Left cardiac atrium (tissue), 4 donors: Measurements from ENCODE around the gene TEC. TPM values are rescaled to one million over a fixed set of nuclear protein-coding genes. Genes with fewer than 3 reads are reported as not detected.
"Not testable (repeated sequence)": the region's sequence is repeated elsewhere in the genome, so short reads cannot be mapped to it uniquely, and the experiment has no call there.

ENCODE experiments used
- ATAC-seq, 2 donors: fragments of 200-7000 bp; cut with Tn5 transposase; one replicate each; pipeline ENCODE4 v1.9.1; 2020; ENCODE audit warnings: mild to moderate bottlenecking in 2 of 2, moderate library complexity in 2 of 2
- DNase-seq: peaks from one replicate; pipeline ENCODE4 v3.0.0-alpha.2; 2020
- intact Hi-C, 2 donors: fragments of 100-400 bp; cut with DNase I; formaldehyde crosslinking; loops; one replicate each; pipeline versions ENCODE4 v1.14.1 to v1.15.1; 2022 to 2023
- long read RNA-seq: library from polyadenylated mRNA; unstranded; transcript quantifications from one replicate; pipeline ENCODE4 v2.0.0, GENCODE V29; 2021
- total RNA-seq, 2 donors: library from RNA; stranded (reverse); fragmentation: NEBNext Ultra II Directional; extraction: Animal tissue kit (Norgen Biotek cat#: 25700); gene quantifications; one replicate each; pipeline ENCODE4 v1.2.1, GENCODE V29; 2021
- donor health status: DM: no; HTN: yes; CAD: no.
- donor health status: DM: no; HTN: yes; CAD: no; lungs with severe emphysema.
- donor health status: DM: yes; HTN: yes; CAD: no.
- donor health status: Dilated cardiomyopathy.

Gene TEC
- total RNA-seq: 1 to 10 TPM; 1.8 to 2.3 TPM
- long read RNA-seq, partial matches to known transcripts: 0 of 1 reads
- long read RNA-seq, other reads (novel, unspliced or antisense): 1 of 1 reads

DNA sequence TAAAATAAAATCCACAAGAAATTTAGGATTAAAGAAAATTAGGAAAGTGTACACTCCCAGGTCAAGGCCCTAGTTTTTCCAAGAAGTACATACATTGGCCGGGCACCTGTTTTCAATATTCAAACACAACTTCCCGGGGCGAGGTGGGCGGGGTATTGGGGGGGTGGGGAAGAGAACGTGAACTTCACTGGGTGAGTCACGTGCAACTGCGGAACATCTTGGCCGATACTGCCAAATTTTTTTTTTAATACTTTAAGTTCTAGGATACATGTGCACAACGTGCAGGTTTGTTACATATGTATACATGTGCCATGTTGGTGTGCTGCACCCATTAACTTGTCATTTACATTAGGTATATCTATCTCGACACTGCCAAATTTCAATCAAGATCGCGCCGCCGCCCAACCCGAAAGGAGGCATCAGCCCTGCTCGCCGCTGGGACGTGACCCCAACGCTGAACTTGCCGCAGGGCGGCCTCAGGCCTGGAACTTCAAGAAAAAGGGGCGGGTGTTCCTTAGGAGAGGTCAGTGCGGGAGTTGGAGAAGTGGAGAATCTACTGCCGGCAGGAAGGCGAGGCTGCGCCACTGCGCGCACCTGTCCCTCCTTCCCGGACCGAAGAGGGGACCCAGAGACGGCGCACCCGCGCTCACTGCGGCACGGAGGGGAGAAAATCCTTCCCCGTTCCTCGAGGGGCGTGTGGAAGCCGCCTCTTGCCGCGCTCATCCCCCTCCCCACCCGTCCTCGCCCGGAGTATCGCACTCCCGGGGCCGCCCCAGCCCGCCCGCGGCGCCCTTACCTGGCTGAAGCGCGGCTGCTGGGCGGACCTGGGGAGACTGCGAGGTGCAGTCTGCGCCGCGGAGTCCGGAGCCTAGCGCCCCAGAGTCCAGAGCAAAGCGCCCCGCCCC, at the start of gene TEC:
TSS of gene TEC (minus strand) at position 883 of the 905 bp plus-strand sequence. CDS start 41,224 bp downstream, outside the sequence.
- DNase-seq: peak; percentile 71
- peak; percentile 64 to 78 for ATAC-seq
- intact Hi-C loops: no loop called here

DNA sequence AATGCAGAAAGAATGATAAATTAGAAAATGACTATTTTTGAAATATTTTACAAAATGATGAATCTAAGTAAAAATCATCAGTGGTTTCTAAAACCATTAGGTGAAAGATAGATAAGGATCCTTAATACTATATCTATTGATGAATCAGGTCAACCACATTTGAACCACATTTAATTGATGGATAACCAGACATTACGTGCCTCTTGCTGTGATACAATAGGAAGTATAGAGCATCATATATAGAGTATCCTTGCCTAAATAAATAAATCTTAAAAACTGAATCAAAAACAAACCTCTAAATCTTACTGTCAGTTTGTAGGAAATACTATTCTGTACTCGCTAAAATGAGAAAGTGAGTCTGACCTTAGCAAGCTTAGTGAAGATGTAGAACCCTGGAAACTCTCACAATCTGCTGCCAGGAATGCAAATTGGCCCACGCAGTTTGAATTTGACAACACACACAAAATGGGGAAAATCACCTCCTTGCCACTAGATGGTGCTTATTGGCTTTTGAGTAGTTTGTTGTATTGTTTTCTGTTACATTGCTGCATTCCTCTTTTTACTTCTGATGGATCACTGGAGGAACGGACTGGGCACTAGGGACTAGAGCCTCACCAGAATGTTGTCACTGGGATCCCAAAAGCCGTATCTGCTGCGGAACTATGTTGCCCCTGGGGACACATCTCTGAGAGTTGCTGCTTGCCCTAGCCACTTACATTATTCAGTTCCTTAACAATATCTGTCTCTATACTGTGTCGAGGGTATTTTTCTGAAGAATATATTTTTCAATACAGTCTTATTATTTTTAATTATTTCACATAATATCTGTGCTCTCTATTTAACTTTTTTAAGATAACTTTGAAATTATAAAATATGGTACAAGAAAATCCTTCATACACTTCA, 46.3 kb upstream of the TEC start:
- DNase-seq (no peak), ATAC-seq (peak in 1 of 2 donors; percentile 54)
- intact Hi-C loops: no loop called here

DNA sequence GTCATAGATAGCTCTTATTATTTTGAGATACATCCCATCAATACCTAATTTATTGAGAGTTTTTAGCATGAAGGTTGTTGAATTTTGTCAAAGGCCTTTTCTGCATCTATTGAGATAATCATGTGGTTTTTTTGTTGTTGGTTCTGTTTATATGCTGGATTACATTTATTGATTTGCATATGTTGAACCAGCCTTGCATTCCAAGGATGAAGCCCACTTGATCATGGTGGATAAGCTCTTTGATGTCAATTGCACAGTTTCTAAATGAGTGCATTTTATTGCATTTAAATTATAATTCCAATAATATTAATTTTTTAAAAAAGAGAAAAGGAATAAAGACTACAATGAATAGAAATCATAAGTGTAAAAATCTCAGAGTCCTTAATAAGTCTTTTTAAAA, 45.1 kb upstream of the TEC start:
- ATAC-seq, intact Hi-C loops, DNase-seq: not testable (repeated sequence)

DNA sequence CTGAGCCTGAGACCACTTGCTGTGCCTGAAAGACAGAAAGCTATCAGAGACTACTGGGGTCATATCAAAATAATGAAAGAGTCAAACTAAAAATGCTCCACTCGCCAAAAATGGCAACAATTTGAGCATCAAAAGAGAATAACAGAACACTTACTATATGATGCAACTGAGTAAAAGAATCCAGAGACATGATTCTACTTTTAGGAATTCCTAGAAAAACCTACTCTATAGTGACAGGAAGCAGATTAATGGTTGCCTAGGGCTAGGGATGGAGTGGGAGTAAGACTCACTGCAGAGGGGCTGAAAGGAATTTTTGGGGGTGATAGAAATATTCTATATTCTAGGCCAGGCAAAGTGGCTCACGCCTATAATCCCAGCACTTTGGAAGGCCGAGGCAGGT, 42.3 kb upstream of the TEC start:
- no peak for ATAC-seq
- DNase-seq: no peak
- intact Hi-C loops: no loop called here

DNA sequence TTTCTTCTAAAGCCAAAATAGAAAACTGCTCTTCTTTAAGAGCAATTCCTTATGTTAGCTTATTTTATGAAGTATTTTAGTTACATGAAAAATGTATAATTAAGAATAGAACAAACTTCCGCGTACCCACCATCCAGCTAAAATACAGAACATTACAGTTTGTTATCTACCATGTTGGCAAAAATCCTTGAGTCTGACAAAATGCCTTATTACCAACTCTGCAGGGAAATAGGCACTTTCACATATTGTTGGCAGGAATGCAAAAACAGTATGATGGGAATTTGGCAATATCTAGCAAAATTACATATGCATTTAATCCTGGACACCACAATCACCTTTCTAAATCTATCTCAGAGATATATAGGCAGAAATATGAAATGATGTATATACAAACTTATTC, 39.3 kb upstream of the TEC start:
- ATAC-seq: no peak
- DNase-seq: no peak
- intact Hi-C loops: no loop called here

DNA sequence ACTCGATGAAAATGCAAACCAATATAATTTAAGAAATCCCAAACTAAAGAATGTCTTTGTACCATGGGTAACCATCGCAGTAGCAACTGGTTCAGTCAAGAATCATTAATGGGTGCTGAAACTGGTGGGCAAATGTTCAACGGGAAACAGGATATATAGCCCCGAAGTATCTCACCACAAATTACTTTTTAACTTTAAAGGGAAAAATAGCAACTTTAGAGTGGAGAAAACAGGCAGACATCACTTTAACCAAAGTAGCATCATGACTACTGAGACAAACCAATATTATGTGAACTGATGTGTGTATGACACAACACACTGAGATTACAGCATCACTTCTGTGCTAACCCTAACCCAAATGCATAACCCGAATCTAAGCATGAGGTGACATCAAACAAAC, 37.9 kb upstream of the TEC start:
- ATAC-seq (no peak), DNase-seq (no peak)
- intact Hi-C loops: no loop called here

DNA sequence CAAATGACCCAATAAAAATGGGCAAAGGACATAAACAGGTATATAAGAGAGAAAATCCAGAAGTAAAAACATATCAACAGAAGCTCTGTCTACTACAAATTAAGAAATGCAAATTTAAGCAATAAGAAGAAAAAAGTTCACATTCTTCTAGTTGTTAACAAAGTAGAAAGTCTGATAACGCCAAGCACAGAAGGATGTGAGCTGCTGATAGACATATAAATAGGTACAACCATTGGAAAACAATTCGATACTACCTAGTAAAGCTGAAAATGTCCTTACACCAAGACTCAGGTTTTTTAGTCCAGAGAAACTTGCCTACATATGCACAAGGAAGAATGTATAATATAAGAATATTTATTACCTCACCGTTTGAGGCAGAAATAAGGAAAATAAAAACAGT, 35.9 kb upstream of the TEC start:
- DNase-seq (no peak), ATAC-seq (no peak)
- intact Hi-C loops: no loop called here

DNA sequence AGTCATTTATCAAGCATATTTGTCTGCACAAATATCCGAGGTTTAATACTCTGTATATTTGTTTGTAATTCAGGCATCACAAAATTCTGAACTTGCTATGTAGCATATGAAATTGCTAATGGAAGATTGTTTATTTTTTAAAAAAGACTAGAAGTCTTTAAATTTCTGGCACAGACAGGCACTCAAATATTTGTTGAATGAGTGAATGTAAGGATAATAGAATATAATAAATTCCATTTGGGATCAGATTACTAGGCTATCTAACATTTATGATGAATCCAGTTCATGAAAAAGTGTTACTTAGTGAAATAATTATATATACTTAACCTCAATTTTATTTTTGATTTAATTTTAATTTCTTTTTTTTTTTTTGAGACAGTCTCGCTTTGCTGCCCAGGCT, 30.4 kb upstream of the TEC start:
- intact Hi-C loops: no loop called here
- no peak for ATAC-seq

DNA sequence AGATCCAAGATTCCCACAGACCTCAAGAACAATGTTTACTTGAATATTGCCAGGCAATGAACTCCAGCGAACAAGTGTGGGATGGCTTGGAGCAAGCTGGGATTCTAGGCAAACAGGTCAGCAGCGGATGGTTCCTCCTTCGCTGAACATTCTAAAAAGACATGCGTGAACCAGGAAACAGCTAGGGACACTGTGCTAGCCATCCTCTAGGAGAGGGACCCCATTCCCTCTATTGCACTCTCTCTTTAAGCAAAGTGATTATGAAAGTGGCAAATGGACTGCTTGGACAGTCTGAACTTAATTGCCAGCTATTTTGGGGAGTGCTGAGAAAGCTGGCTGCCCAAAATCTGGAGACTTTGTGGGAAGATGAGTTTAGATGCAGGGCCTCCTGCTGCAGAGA, 29.9 kb upstream of the TEC start:
- intact Hi-C loops: no loop called here
- DNase-seq (no peak), ATAC-seq (no peak)

More for the DNA sequence above, 30.4 kb upstream of the TEC start:
- DNase-seq: no peak

DNA sequence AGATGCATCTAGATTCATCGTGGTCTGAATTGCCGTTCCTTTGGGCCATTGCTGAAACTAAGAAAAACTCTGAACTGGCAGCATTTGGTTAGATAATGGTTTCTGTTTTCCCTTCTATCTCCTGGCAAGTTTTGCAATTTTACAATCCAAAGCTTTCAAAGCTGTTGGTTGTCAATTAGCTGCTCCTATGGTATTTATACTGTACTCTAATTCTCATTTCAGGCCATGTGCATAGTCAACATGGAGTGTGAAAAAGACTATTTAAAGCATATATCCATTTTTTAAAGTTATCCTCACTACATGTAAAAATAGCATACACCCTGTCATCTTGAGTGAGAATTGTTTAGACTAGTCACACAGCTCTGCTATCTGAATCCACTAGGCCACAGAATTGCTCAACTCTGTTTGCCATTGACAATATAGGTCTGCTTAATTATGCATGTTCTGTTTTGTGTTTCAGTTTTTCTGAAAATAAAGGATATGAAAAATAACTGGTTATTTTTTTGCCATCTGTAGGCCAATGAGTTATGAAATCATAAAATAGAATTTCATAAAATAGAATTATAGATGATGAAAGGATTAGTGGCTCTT, 27.7 kb upstream of the TEC start:
- intact Hi-C loops: no loop called here
- ATAC-seq (no peak), DNase-seq (no peak)

DNA sequence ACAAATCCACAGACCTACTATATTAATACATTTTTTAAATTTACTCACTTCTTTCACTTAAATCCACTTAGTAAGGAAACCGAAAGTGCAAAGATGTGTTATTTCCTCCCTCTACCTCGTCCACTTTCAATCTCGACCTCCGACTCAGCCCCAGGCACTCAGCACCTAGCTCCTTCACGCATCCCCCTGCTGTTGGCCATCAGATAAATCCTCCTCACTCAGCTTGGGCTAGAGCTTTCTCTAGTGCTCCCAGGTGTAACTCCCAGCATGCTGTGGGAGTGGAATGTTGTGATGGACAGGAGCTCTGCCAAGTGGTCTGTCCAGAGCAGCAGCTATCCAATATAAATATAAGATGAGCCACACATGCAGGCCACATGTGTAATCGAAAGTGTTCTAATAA, 26.7 kb upstream of the TEC start:
- no peak for ATAC-seq
- intact Hi-C loops: no loop called here
- no peak for DNase-seq

DNA sequence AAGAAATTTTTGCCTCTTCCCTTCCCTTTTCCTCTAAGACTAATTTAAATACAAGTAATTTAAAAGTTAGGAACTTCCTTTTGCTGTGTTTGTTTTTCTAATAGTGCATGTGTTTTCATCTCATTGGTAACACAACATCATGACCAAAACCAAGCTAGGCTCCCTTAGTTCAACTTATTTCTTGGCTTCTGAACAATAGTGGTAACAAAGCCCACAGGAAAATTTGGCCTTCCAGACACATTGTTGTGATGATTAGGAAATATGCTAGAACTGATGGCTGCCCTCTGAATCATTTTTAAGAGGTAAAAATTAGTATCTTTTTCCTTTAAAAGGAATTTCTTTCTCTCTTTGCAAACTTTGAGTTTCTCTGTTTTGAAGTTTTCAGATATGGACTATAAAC, 25.5 kb upstream of the TEC start:
- ATAC-seq (no peak), DNase-seq (no peak)
- intact Hi-C loops: no loop called here

DNA sequence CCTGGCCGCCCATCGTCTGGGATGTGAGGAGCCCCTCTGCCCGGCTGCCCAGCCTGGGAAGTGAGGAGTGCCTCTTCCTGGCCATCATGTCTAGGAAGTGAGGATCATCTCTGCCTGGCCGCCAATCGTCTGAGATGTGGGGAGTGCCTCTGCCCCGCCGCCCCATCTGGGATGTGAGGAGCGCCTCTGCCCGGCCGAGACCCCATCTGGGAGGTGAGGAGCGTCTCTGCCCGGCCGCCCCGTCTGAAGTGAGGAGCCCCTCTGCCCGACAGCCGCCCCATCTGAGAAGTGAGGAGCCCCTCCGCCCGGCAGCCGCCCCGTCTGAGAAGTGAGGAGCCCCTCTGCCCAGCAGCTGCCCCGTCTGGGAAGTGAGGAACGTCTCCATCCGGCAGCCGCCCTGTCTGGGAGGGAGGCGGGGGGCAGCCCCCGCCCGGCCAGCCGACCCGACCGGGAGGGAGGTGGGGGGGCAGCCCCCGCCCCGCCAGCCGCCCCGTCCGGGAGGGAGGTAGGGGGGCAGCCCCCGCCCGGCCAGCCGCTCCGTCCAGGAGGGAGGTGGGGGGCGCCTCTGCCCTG, 22.7 kb upstream of the TEC start:
- intact Hi-C loops, DNase-seq, ATAC-seq: not testable (repeated sequence)

DNA sequence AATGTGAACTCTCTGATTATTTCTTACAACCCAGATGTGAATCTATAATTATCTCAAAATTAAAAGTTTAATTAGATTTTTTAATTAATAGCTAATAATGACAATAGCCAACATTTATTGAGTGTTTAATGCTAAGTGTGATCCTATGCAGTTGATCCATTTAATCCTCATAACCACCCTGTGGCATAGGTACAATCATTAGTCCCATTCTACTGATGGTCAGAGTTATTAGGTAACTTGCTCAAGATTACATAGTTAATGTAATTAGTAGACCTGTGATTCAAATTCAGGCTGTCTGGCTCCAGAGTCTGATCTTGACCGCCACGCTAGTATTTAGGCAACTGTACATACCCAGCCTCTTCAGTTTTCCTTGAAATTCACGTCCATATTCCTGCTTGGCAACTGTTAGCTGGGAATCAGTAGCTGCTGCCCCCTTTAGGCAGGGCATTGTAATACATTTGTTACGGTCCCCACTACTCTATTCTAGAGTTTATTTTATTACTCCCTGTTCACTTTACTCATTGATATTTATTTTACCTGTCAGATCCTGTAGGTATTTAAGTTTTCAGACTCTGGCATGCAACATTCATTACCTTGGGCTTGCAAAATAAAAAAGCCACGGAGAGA, 20.6 kb upstream of the TEC start:
- DNase-seq (no peak), ATAC-seq (peak in 1 of 2 donors; percentile 23)
- intact Hi-C loops: no loop called here

DNA sequence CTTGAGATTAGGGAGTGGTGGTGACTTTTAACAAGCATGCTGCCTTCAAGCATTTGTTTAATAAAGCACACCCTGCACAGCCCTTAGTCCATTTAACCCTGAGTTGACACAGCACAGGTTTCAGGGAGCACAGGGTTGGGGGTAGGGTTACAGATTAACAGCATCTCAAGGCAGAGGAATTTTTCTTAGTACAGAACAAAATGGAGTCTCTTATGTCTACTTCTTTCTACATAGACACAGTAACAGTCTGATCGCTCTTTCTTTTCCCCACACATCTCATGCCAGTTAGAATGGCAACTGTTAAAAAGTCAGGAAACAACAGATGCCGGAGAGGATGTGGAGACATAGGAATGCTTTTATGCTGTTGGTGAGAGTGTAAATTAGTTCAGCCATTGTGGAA, 16.4 kb upstream of the TEC start:
- ATAC-seq, DNase-seq, intact Hi-C loops: not testable (repeated sequence)

DNA sequence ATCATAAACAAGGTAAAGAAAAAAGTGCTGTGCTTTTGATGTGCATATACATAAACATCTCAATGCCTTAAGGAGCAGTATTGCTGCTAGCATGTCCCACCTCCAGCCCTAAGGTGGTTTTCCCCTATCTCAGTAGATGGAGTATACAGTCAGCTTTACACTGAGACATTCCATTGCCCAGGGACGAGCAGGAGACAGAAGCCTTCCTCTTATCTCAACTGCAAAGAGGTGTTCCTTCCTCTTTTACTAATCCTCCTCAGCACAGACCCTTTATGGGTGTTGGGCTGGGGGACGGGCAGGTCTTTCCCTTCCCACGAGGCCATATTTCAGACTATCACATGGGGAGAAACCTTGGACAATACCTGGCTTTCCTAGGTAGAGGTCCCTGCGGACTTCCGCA, 16.0 kb upstream of the TEC start:
- intact Hi-C loops, DNase-seq, ATAC-seq: not testable (repeated sequence)

DNA sequence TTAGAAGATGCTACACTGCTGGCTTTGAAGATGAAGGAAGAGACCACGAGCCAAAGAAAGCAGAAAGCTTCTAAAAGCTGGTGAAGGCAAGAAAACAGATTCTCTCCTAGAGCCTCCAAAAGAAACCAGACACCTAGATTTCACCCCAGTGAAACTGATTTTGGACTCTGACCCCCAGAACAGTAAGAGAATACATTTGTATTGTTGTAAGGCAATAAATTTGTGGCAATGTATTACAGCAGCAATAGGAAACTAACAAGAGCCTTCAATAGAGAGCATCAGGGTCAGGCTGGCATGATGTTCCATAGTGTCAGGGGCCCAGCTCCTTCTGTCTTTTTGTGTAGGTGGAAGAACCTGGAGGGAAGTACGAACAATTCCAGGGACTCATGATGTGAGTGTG, 6.0 kb upstream of the TEC start:
- intact Hi-C loops: loop anchor here in 1 of 2 donors (10.0 kb wide), 1 partner anchor 151 kb away; no protein-coding TSS in a partner anchor
- ATAC-seq (no peak), DNase-seq (no peak)

DNA sequence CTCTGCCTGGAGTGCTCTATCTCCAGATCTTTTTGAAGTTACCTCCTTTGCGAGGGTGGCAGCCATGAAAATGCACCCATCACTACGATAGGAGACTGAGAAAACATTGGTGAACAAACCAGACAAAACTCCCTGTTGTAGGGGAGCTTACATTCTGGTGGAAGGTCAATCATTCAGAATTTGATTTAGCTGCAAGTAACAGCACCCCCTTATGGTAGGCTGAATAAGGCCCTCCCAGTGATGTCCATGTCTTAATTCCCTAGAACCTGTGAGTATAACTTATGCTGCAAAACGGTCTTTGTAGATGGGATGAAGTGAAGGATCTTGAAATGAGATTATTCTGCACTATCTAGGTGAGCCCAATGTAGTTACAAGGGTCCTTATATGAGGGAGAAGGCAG, 5.6 kb upstream of the TEC start:
- DNase-seq: no peak
- ATAC-seq: peak in 1 of 2 donors; percentile 22
- intact Hi-C loops: loop anchor here in 1 of 2 donors (10.0 kb wide), 1 partner anchor 150 kb away; no protein-coding TSS in a partner anchor
